ENCODE data around the gene RDH13.
"Not testable (repeated sequence)": the region's sequence is repeated elsewhere in the genome, so short reads cannot be mapped to it uniquely, and the experiment has no call there.

RDH13 gene, protein sequence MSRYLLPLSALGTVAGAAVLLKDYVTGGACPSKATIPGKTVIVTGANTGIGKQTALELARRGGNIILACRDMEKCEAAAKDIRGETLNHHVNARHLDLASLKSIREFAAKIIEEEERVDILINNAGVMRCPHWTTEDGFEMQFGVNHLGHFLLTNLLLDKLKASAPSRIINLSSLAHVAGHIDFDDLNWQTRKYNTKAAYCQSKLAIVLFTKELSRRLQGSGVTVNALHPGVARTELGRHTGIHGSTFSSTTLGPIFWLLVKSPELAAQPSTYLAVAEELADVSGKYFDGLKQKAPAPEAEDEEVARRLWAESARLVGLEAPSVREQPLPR

GRCh38 chr19:55062735-55063491 lies at the start of gene RDH13:
Gene RDH13 (minus strand): TSS chr19:55063148. CDS start chr19:55063032, 116 bp downstream.
- peak; percentile 94 for DNase-seq (ENCODE audit: low read depth)

GRCh38 chr19:55112246-55112776 lies 49.4 kb upstream of the RDH13 start:
- no peak for DNase-seq (ENCODE audit: low read depth)

- DNase-seq (ENCODE audit: low read depth), result no peak
These were observed 48.4 kb upstream of the RDH13 start for GRCh38 chr19:55111238-55111831.

- DNase-seq (ENCODE audit: low read depth), result no peak
These were observed 46.8 kb upstream of the RDH13 start for GRCh38 chr19:55109527-55110291.

DNA sequence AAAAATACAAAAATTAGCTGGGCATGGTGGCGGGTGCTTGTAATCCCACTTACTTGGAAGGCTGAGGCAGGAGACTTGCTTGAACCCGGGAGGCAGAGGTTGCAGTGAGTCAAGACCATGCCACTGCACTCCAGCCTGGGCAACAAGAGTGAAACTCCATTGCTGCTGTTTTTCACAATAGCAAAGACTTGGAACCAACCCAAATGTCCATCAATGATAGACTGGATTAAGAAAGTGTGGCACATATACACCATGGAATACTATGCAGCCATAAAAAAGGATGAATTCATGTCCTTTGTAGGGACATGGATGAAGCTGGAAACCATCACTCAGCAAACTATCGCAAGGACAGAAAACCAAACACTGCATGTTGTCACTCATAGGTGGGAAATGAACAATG lies 44.3 kb upstream of the RDH13 start:
- not testable (repeated sequence) for DNase-seq (ENCODE audit: low read depth)

DNA sequence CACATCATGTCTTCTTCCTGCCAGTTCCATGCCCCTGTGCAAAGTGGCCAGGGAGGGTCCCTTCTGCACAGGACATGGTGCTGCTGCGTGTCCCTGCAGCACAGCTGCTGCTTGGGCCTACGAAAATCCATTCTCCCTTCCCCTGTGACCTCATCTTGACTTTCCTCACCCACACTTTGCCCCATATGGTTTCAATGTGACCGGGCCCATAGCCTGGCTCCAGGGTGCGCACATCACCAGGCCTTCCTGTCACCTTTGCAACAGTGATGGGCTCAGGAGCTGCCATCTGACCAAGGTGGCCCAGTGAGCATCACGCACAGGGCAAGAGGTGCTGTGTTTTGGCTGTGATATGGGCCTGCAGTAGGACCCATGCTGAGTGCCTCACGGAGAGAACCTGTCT lies 43.6 kb upstream of the RDH13 start:
- DNase-seq (ENCODE audit: low read depth), result no peak

DNA sequence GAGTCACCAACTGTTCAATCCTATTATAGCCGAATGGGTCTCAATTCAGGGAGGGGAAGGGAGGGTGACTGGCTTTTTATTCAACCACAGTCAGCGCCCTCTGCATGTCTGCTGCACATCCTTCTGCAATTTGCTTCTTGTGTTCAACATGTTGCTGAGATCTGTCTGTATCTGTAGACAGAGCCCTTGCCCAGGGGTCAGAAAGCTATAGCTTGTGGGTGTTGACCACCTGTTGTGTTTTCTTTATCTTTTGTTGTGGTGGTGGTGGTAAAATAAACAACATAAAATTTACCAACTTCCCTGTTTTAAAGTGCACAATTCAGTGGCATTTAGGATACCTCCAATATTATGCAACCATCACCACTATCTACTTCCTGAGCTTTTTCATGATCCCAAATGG lies 42.3 kb upstream of the RDH13 start:
- DNase-seq (ENCODE audit: low read depth), result no peak

GRCh38 chr19:55103190-55103589 lies 40.2 kb upstream of the RDH13 start:
- no peak for DNase-seq (ENCODE audit: low read depth)

DNA sequence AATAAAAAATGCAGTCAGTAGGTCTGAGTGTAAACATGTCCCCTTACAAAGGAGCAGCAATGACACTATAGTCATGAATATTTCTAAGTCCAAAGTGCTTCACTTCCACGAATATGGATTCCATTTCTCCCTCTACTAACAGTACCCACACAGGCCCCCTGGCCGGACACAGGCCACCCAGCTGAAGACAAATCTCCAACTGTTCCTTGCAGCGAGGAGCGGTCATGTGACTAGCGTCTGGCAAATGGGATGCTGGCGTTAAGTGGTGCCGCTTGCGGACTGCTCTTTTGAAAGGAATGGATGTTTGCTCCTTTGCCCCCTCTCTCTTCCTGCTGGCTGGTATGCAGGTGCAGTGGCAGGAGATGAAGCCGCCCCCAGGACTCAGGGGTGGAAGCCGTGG lies 38.3 kb upstream of the RDH13 start:
- DNase-seq (ENCODE audit: low read depth), result no peak

DNA sequence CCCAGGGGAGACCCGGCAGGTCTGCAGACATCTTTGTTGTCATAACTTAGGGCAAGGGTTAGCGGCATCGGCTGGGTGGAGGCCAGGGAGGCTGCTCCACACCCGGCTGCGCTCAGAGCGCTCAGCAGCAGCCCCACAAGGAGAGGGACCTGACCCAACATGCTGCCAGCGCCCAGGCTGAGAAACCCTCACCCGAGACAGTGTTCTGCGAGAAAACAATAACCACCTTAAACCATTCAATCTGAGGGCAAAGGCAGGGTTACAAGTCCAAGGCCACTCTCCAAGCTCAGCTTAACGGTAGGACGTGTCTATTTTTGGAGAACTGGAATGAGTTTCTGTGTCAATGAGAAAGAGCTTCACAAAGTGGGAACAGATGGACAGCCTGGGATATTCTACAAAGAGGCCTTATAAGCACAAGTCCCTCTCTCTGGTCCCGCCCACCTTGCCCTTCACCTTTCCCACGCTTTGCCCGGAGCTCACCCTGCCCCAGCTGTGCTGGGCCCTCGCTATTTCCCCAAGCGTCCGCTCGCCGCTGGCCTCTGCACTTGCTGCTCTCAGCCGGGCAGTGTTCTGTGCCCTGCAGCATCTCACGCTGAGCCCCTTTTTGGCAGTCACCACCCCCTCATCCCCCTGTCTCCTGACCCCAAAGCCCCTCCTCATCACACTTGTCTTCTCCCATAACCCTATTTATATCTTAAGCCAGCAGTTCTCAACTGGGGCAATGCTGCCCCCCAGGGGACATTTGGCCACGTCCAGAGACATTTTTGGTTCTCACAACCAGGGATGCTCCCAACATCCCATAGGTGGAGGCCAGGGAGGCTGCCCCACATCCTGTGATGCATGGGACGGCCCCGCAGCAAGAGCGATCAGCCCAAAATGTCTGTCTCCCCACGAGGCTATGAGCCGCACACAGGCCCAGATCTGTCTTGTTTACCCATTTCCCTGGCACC lies 36.9 kb upstream of the RDH13 start:
- DNase-seq (ENCODE audit: low read depth), result no peak

DNA sequence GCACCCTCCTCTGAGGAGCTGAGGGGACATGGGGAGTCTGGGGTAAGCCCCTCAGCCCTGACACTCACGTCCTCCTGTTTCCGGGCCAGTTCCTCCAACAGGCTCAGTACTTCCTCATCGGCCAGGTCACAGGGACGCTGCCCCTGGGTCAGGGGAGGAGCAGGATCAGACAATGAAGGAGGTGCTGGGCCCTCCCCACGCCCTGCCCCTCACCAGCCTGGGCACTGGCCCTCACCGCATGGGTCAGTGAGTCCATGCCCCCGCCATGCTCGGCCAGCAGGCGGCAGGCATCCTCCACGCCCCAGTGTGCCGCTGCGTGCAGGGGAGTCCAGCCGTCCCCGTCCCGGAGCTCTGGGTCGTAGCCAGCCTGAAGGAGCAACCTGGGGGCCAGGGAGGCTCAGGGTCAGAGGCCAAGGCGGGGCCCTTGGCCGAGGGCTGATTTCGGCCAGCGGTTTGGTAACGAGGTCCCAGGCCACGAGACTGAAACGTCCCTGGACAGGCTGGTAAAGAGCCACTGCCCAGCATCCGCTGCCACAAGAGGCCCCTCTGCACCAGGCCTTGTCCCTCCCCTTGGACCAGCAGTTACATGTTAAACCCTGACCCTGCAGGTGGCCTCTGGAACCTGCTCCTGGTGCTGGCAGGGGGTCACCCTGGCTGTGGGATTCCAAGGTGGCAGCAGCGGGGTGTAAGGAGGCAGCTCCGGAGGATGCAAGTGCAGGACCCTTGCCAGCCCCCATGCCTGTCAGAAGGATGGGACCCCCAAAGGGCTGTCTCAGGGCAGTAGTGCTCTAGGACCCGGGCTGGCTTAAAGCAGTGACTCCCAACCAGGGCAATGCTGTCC lies 36.0 kb upstream of the RDH13 start:
- no peak for DNase-seq (ENCODE audit: low read depth)

DNA sequence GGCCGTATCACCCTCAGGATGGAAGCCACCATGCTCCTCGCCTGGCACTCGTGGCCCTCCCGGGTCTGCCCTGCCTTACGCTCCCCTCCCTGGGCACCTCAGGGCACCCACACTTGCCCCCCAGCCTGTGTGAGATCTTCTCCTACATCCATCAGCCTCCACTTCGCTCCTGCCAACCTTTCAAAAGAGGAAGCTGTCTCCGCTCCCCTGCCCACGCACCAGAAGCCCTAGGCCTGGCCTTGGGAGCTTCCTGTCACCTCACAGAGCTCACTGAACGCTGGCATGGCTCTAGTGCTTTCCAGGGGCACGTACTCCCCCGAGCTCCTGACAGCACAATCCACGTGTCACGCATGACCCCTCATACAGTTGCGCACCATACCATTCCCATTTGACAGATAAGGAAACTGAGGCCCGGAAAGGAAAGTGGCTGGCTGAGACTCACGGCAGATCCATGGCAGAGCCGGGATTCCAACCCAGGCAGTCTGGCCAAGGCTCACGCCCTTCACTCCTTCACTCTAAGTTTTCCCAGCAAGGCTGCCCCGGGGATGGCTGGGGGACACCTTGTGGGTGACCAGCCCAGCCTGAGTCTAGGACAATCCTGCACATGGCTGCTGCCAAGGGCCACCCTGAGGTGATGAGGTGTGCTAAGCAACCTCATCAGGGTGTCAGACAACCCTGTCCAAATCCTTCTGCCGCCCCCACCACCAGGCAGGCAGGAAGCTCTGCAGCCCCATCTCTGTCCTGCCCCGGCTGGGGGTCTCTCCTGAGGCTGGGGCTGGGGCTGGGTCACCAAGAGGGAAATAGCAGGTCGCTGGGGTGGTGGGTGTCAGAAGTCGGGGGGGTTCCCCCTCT lies 35.1 kb upstream of the RDH13 start:
- no peak for DNase-seq (ENCODE audit: low read depth)

- no peak for DNase-seq (ENCODE audit: low read depth)
These were observed 33.2 kb upstream of the RDH13 start for GRCh38 chr19:55096061-55096701.

- DNase-seq (ENCODE audit: low read depth), result no peak
These were observed 32.5 kb upstream of the RDH13 start for GRCh38 chr19:55095260-55096060.

DNA sequence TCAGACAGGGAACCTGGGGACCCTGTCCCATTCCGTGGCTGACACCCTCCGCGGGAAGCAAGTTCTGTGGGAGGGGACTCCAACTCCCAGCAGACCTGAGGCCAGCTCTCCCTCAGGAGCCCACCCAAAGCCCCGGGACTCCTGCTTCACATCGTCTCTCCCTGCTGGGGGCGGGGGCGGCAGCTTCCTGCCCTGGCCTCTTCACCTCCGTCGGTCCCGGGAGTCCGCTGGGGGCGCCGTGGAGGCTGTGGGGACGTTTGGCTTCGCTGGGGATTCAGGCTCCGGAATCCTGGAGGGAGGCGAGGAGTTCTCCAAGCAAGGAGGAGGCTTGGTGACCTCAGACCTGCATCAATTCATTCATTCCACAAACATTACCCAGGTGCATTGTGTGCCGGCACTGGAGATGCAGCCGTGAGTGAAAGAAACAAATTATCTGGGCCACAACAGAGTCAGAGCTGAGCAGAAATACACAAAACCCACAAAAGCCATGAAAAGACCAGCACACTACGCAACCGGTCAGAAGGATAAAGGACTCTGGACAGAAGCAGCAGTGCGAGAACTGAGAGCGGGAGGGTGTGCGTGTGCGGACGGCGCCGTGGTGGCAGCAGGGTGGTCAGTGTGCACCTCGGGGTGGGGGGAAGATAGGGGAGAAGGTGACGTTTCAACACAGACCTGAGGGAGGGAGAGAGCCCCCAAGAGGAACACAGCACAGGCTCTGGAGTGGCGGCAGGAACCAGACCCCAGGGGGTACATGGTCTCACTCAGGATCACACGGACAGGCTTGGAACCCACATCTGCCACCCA lies 31.7 kb upstream of the RDH13 start:
- DNase-seq (ENCODE audit: low read depth), result no peak

- DNase-seq (ENCODE audit: low read depth), result no peak
These were observed 29.7 kb upstream of the RDH13 start for GRCh38 chr19:55092423-55093318.
